ENCODE results near the gene LSM14B. TPM values are rescaled to one million over a fixed set of nuclear protein-coding genes. Genes with fewer than 3 reads are reported as not detected.

The LSM14B gene
- total RNA-seq, 1 experiment from 2014 or later = 39.9 TPM

- DNase-seq (ENCODE audit: low read depth) = peak; percentile 97
These were observed 60.5 kb downstream of the LSM14B start, which contains the start of gene MTG2 for GRCh38 chr20:62182469-62183425. TSS of gene MTG2 (plus strand) at chr20:62183028. CDS start at chr20:62193421, 10,393 bp downstream.

DNA sequence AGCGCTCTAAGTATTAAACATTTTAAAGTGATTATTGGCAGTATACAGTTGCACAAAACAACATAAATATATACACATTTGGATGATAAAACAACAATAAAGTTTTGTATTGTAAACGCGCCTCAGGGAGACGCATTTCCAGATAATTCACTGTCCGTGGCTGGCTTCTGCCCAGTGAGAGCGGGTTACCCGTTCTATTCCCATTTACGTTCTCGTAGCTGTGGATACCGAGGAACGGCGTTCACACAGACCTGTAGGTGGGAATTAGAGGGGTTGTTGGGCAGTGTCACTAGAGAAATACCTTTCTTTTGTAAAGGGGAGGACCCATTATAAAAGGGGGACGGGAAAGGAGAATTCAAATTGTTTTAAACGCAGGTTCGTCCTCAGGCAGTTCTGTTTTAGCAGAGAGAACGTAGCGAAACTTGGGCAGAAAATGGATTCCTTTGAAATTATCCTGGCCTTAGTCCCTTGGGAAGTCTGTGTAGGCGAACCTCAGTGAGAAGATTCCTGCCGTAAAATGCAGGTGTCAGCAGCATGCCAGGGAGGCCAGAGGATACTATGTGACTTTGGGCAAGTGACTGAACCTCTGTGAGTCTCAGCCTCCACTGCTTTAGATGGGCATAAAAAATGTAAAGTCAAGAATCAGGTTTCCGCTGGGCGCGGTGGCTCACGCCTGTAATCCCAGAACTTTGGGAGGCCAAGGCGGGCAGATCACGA, 61.3 kb downstream of the LSM14B start:
- no peak for DNase-seq (ENCODE audit: low read depth)

Other genes with a start within 250 kb of the LSM14B start
- 6.5 and 6.6 TPM in 2 replicates for gene TAF4, start 56.6 kb upstream of the LSM14B start, total RNA-seq (2014; rRNA removed; shearing (Covaris generic))
- 878 and 1,048 TPM in 2 replicates for gene PSMA7, start 20.9 kb downstream of the LSM14B start, total RNA-seq (2014; rRNA removed; shearing (Covaris generic))
- gene SS18L1, start 21.3 kb downstream of the LSM14B start, total RNA-seq (2014; rRNA removed; shearing (Covaris generic)) = 8.6 and 10.7 TPM in 2 replicates
- 21.1 and 28.1 TPM in 2 replicates for gene MTG2, start 60.6 kb downstream of the LSM14B start, total RNA-seq (2014; rRNA removed; shearing (Covaris generic))
- not detected in 2 replicates for gene HRH3, start 97.8 kb downstream of the LSM14B start, total RNA-seq (2014; rRNA removed; shearing (Covaris generic))
- 17.8 and 18.6 TPM in 2 replicates for gene OSBPL2, start 116.0 kb downstream of the LSM14B start, total RNA-seq (2014; rRNA removed; shearing (Covaris generic))
- gene ADRM1, start 180.5 kb downstream of the LSM14B start, total RNA-seq (2014; rRNA removed; shearing (Covaris generic)) = 215 and 229 TPM in 2 replicates
- 36.6 and 44.8 TPM in 2 replicates for gene LAMA5, start 244.8 kb downstream of the LSM14B start, total RNA-seq (2014; rRNA removed; shearing (Covaris generic))